Measurements from ENCODE around the gene PLD6.

PLD6 gene

GRCh38 chr17:17180741-17181525 lies 25.2 kb downstream of the PLD6 start:
- H4K20me1 ChIP-seq (ENCODE audit: low read depth, low read length): no peaks in the 10 kb centered on the region
- no peak for TF ChIP-seq EZH2phosphoT487 (conservative IDR thresholded peaks at IDR 0.05; ENCODE audit: low read length)
- TF ChIP-seq CTCF (IDR thresholded peaks at IDR 0.05; ENCODE audit: insufficient read depth, low read length, poor library complexity, severe bottlenecking): no peak
- H2AFZ ChIP-seq (ENCODE audit: low read depth, low read length, severe bottlenecking): no peak overlapping the region
- no peak overlapping the region for H3K4me3 ChIP-seq (ENCODE audit: insufficient read depth, low read length, poor library complexity, severe bottlenecking)
- no peaks in the 10 kb centered on the region for H3K79me2 ChIP-seq (ENCODE audit: insufficient read depth, low read length)
- H3K4me2 ChIP-seq (ENCODE audit: low read depth, low read length, poor library complexity, severe bottlenecking): no peak overlapping the region
- no peaks in the 10 kb centered on the region for H3K9me2 ChIP-seq (replicated peaks; ENCODE audit: insufficient read depth, low read length)
- no peaks in the 10 kb centered on the region for H3K36me3 ChIP-seq (ENCODE audit: low read length)
- no peaks in the 10 kb centered on the region for H3F3A ChIP-seq (ENCODE audit: insufficient read depth)
- H3K27me3 ChIP-seq (ENCODE audit: low read length): no peaks in the 10 kb centered on the region
- no peak overlapping the region for H3K9ac ChIP-seq (ENCODE audit: low read length)
- H3K27ac ChIP-seq (ENCODE audit: low read depth, low read length): no peak overlapping the region
- H3K9me3 ChIP-seq (ENCODE audit: insufficient read depth, low read length): no peaks in the 10 kb centered on the region

DNA sequence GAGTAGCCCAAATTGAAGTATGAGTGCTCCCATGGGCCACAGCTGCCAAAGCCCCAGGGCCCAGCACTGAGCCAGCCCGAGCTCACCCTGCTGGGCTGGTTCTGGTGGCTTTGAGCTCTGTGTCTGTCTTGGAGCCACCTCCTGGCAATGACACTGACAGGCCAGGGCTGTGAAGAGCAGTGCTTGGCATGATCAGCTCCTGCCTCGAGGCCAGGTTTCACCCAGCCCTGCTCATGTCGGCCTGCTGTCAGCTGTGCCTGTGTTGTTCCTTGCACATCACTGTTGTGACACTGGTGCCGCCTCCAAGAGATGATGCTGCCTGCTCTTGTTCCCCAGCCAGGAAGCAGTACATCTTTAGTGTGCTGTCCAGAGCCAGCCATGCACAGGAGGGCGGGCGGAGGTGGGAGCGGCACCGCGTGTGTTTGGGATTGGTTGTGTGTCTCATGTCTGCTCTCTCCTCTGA lies 26.0 kb downstream of the PLD6 start:
- H3K79me2 ChIP-seq (ENCODE audit: insufficient read depth, low read length): no peaks in the 10 kb centered on the region
- TF ChIP-seq CTCF (IDR thresholded peaks at IDR 0.05; ENCODE audit: insufficient read depth, low read length, poor library complexity, severe bottlenecking) (no peak), EZH2phosphoT487 (conservative IDR thresholded peaks at IDR 0.05; ENCODE audit: low read length) (no peak)
- no peaks in the 10 kb centered on the region for H3K36me3 ChIP-seq (ENCODE audit: low read length)
- no peaks in the 10 kb centered on the region for H3K9me3 ChIP-seq (ENCODE audit: insufficient read depth, low read length)
- no peaks in the 10 kb centered on the region for H3K27me3 ChIP-seq (ENCODE audit: low read length)
- H2AFZ ChIP-seq (ENCODE audit: low read depth, low read length, severe bottlenecking): no peak overlapping the region
- H3K27ac ChIP-seq (ENCODE audit: low read depth, low read length): no peak overlapping the region
- no peaks in the 10 kb centered on the region for H3F3A ChIP-seq (ENCODE audit: insufficient read depth)
- H4K20me1 ChIP-seq (ENCODE audit: low read depth, low read length): no peaks in the 10 kb centered on the region
- H3K4me3 ChIP-seq (ENCODE audit: insufficient read depth, low read length, poor library complexity, severe bottlenecking): no peak overlapping the region
- no peaks in the 10 kb centered on the region for H3K9me2 ChIP-seq (replicated peaks; ENCODE audit: insufficient read depth, low read length)
- no peak overlapping the region for H3K4me2 ChIP-seq (ENCODE audit: low read depth, low read length, poor library complexity, severe bottlenecking)
- no peak overlapping the region for H3K9ac ChIP-seq (ENCODE audit: low read length)

GRCh38 chr17:17179371-17179827 lies 26.7 kb downstream of the PLD6 start:
- no peaks in the 10 kb centered on the region for H3K36me3 ChIP-seq (ENCODE audit: low read length)
- no peaks in the 10 kb centered on the region for H3K9me2 ChIP-seq (replicated peaks; ENCODE audit: insufficient read depth, low read length)
- H3K4me3 ChIP-seq (ENCODE audit: insufficient read depth, low read length, poor library complexity, severe bottlenecking): no peak overlapping the region
- no peaks in the 10 kb centered on the region for H3K9me3 ChIP-seq (ENCODE audit: insufficient read depth, low read length)
- no peaks in the 10 kb centered on the region for H4K20me1 ChIP-seq (ENCODE audit: low read depth, low read length)
- no peak overlapping the region for H3K4me2 ChIP-seq (ENCODE audit: low read depth, low read length, poor library complexity, severe bottlenecking)
- no peaks in the 10 kb centered on the region for H3K79me2 ChIP-seq (ENCODE audit: insufficient read depth, low read length)
- H3K27ac ChIP-seq (ENCODE audit: low read depth, low read length): no peak overlapping the region
- no peaks in the 10 kb centered on the region for H3K27me3 ChIP-seq (ENCODE audit: low read length)
- no peak for TF ChIP-seq CTCF (IDR thresholded peaks at IDR 0.05; ENCODE audit: insufficient read depth, low read length, poor library complexity, severe bottlenecking)
- TF ChIP-seq EZH2phosphoT487 (conservative IDR thresholded peaks at IDR 0.05; ENCODE audit: low read length): no peak
- no peak overlapping the region for H3K9ac ChIP-seq (ENCODE audit: low read length)
- H2AFZ ChIP-seq (ENCODE audit: low read depth, low read length, severe bottlenecking): no peak overlapping the region
- no peaks in the 10 kb centered on the region for H3F3A ChIP-seq (ENCODE audit: insufficient read depth)
